Epithelial cell of prostate (primary cell): Measurements from ENCODE around the gene GARIN5B.
"Not testable (repeated sequence)": the region's sequence is repeated elsewhere in the genome, so short reads cannot be mapped to it uniquely, and the experiment has no call there.

Source experiments
- DNase-seq: peaks from one replicate; pipeline ENCODE4 v3.0.0-alpha.2; 2011; ENCODE audit warnings: low read depth, low spot score
- H3K27ac ChIP-seq: fragments of 450-650 bp; 2 replicates; pipeline ENCODE4 v1.5.1; 2017; ENCODE audit warnings: mild to moderate bottlenecking

GARIN5B gene

DNA sequence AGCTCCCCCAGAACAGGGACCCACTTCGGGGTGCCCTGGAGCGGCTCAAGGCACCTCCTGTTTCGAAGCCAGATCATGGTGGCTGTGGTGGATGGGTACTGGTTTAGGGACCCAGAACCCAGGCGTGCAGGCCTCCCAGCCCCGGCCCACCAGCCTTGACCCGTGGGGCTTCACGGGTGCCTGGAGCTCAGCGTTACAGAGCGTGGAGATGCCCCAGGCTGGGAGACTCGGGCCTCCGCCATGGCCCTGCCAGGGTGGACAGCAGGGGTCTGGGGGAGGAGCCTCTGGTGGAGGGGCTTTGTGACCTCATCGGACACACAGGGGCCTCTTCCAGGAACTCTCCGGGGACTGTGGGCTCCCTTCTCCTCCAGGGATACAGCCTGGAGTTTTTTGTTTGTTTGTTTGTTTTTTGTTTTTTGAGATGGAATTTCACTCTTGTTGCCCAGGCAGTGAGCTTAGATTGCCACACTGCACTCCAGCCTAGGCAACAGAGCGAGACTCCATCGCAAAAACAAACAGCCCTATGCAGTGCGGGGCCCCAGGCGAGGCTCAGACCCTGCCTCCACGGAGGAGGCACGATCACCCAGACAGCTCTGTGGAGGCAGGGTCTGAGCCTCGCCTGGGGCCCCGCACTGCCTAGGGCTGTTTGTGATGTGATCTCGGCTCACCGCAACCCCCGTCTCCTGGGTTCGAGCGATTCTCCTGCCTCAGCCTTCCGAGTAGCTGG lies at the start of gene GARIN5B:
GARIN5B (minus strand) TSS at position 271 of the 727 bp plus-strand sequence; CDS start at position 77, 194 bp downstream.
- DNase-seq: no peak
- no peak within 1 kb of the TSS for H3K27ac ChIP-seq

DNA sequence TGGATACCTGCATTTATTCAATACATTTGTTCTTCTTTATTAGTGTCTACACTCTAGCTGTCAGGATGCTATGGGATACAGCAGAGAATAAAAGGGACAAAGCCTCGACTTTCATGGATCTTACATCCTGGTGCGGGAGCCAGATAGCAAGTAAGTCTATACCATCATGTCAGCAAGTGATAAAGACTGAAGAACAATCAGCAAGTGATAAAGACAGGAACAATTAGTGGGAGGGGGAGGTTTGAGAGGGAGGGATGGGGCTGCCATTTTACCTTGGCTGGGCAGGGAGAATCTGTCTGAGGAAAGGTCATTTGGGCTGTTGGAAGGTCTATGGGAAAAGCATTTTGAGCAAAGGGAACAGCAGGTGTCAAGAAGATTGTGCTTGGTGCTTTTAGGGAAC lies 47.1 kb upstream of the GARIN5B start:
- no peak overlapping the region for H3K27ac ChIP-seq
- DNase-seq: no peak

DNA sequence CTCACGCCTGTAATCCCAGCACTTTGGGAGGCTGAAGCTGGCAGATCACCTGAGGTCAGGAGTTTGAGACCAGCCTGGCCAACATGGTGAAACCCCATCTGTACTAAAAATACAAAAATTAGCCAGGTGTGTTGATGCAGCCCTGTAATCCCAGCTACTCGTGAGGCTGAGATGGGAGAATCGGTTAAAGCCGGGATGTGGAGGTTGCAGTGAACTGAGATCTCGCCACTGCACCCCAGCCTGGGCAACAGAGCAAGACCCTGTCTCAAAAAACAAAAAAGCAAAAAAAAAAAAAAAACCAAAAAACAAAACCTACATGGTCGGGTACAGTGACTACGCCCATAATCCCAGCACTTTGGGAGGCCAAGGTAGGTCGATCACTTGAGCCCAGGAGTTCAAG lies 46.1 kb upstream of the GARIN5B start:
- H3K27ac ChIP-seq, DNase-seq: not testable (repeated sequence)

GRCh38 chr19:55408533-55408872 lies 45.4 kb upstream of the GARIN5B start:
- no peak for DNase-seq
- H3K27ac ChIP-seq: peak overlapping the region; percentile 83

DNA sequence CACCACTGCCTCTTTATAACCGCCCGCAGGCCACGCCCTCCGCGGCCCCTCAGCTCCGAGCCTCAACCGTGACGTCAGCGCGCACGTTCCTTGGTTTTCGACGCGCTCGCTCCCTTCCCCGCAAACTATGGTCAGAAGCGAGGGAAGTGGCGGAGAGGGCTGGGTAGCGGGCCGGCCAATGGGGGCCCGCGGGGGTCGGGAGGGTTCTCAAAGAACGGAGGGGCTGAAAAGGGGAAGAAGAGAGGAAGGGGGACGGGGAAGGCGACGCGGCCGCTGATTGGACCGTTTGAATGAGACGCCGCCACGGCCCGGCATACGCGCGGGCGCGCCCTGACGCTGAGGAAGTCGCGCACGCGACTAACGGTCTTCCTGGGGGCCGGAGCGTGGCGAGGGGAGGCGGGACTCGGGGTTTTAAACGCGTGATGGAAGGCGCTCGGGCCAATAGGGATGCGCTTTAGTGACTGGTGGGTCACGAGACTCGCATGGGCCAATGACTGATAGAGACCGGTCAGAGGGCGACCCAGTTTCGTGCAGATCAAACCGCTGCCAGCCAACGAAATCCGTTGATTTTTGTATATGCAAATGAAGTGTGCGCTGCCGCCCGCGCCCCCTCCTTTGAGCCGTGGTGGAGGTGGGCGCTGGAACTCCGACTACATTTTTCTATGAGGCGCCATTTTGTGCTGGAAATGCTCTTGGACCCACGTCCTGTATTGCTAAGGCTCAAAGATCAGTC lies 44.9 kb upstream of the GARIN5B start:
- peak; percentile 87 for DNase-seq
- peak overlapping the region; percentile 83 for H3K27ac ChIP-seq

DNA sequence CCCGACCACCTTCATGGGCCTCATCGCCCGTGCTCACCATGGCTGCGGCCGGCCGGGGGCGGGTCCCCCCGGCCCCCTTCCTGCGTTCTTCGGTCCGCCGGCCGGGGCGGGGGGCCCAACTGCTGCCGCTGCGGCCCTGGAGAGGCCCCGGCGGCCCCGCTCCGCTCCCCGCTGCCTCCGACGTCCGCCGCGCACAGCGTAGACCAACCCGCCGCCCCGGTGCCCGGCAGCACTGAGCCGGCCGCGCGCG lies 44.4 kb upstream of the GARIN5B start, which contains the start of gene UBE2S:
UBE2S (minus strand) TSS at position 239 of the 250 bp plus-strand sequence; CDS start at position 40, 199 bp downstream.
- H3K27ac ChIP-seq: peak within 1 kb of the TSS; percentile 83
- DNase-seq: not testable (repeated sequence)

DNA sequence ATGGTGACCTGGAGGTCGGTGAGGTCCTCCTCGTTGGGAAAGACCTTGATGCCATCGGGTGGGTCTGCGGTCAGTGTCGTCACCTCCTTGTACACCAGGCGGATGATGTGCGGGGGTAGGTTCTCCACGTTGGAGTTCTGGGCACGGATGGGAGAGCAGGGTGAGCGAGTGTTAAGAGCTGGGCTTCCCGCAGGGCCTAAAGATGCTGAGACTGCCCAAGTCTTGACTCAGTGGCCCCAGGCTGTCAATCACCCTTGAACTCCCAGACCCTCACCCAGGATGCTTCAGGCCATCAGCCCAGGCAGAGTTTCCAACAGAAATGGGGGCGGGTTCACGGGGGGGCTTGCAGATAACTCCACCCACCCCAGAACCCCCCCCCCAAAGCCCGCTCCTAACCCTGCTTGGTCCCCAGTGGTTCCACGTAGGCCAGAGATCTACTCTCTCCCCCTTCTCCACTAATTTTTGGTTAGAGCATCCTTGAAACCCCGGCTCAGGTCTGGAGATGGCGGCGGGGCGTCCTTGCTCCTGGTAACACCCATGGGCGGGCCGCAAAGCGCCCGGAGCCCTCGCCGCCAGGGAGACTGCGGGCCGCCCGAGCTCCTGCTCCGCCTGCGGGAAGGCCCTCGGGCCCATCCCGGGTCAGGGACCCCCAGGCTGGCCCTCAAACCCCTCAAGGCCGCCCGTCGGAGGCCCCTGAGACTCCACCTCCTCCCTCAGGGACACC lies 43.9 kb upstream of the GARIN5B start:
- H3K27ac ChIP-seq: peak overlapping the region; percentile 83

DNA sequence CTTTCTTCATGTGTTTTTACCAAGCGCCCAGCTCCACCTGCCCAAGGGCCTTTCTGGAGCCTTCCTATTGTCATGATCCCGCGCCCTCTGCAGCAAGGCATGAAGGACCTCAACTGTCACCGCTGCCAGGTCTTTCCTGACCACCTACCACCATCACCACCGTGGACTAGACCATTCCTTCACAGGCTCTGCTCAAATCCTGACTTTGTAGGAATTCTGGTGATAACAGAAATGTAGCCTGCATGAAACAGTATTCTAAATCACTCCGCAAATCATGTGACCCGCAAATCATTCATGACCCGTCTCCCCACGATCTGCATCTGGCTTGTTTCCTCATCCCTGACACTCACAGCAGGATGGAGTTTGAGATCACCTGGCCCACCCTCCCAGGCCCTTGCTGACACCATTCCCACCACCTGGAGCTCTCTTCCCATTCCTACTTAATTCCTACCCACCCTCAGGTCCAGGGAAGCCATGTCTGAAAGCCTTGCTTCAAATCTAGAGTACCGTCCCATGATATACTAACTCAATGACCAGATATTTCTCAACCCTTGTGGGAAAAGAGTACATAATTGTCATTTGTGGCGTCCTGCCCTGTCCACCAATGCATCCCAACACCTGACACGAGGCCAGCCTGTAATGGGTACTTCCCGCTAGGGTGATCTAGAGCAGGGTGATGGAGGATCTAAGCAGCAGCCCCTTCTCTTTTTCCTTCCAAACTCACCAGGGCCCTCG lies 43.2 kb upstream of the GARIN5B start:
- no peak for DNase-seq
- no peak overlapping the region for H3K27ac ChIP-seq

More for the DNA sequence above, 43.9 kb upstream of the GARIN5B start:
- DNase-seq: no peak

GRCh38 chr19:55405638-55406037 lies 42.6 kb upstream of the GARIN5B start:
- no peak overlapping the region for H3K27ac ChIP-seq
- DNase-seq: no peak

DNA sequence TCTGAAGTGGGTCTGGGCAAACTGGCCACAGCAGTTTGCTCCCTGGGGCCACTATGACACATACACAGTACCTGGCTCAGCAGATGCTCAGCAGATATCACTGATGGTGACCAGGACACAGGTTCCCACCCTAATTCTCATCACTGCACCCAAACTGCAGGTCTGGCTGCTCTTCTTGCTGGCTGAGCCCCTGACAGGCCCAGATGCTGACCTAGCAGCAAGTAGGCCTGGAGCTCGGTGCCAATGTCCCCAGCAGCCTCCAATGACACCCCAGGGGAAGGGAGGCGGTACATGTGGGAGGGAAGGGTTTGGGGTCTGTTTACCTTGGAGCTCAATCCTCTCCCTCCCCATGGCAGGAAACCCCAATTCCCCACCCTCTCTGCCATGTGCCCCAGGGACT lies 39.4 kb upstream of the GARIN5B start:
- DNase-seq: no peak
- no peak overlapping the region for H3K27ac ChIP-seq

GRCh38 chr19:55401390-55401789 lies 38.3 kb upstream of the GARIN5B start:
- DNase-seq: not testable (repeated sequence)

GRCh38 chr19:55400281-55401087 lies 37.4 kb upstream of the GARIN5B start:
- peak; percentile 20 for DNase-seq
- peak overlapping the region; percentile 27 for H3K27ac ChIP-seq

More at GRCh38 chr19:55401390-55401789, 38.3 kb upstream of the GARIN5B start:
- H3K27ac ChIP-seq: peak overlapping the region; percentile 27

- DNase-seq: no peak
- no peak overlapping the region for H3K27ac ChIP-seq
These were observed 35.3 kb upstream of the GARIN5B start for GRCh38 chr19:55398200-55398925.

DNA sequence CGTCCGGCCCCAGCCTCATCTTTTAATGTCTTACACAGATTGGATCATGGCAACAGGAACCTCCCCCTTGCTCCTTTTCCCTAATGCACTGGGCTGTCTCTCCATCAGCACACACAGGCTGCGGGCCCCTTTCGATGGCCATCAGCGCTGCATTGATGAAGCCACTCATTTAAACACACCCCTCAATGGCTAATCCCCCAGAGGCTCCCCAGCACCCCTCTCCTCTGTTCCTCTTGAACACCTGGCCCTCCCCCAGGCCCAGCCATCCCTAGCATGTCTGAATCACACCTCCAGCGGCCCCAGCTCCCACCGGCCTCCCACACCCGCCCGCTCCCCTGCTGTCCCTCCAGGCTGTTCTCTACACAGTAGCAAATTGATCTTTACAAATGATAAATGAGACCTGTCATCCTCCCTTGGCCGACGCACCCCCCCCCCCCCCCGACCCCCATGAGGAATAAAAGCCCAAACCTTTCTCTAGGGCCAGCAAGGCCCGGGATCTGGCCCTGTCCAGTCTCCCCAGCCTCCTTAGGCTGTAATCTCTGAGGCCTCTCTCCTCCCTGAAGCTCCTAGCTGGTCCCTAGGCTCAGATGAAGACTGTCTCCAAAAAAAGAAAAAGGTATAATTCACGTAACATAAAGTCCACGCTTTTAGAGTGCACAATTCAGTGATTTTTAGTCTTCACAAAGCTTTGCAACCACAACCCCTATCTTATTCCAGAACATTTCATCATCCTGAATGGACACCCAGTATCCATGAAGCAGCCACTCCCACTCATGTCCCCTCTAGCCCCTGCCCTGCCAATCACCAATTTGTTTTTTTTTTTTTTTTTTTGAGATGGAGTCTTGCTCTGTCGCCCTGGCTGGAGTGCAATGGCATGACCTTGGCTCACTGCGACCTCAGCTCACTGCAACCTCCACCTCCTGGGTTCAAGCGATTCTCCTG lies 30.0 kb upstream of the GARIN5B start:
- no peak for DNase-seq

GRCh38 chr19:55391702-55392615 lies 28.9 kb upstream of the GARIN5B start:
- no peak for DNase-seq
- no peak overlapping the region for H3K27ac ChIP-seq

More for the DNA sequence above, 30.0 kb upstream of the GARIN5B start:
- H3K27ac ChIP-seq: no peak overlapping the region

- no peak for DNase-seq
- H3K27ac ChIP-seq: no peak overlapping the region
These were observed 28.2 kb upstream of the GARIN5B start for GRCh38 chr19:55391191-55391670.

DNA sequence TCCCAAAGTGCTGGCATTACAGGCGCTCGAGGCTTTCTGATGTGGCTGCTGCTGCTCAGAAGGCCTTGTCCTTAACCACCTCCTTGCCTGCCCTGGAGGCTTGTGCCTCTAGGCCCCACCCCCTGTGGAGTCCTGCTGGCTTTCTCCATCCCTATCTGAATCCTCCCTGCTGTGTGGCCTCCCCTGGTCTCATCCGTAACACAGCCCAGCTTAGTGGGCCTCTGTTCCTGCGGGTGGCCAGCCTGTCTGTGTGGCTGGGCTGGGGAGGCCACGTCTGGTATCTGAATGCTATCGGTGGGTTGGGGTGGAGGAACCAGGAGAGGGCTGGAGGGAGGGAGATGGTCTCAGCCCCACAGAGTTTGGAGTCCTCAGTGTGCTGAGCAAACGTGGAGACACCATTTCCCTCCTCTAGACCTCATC lies 27.4 kb upstream of the GARIN5B start:
- no peak for DNase-seq
- no peak overlapping the region for H3K27ac ChIP-seq
